Smooth muscle cell of the brain vasculature (primary cell): Measurements from ENCODE around the gene SEMA4D.

ENCODE experiments used
- DNase-seq: peaks from one replicate; pipeline ENCODE4 v3.0.0-alpha.2; 2012; ENCODE audit warnings: low read depth, low spot score

Gene SEMA4D

GRCh38 chr9:89502038-89502601 is 4.2 kb upstream of the SEMA4D start:
- DNase-seq: no peak

GRCh38 chr9:89501311-89501898 is 3.5 kb upstream of the SEMA4D start:
- DNase-seq: no peak

- no peak for DNase-seq
Measured at GRCh38 chr9:89500008-89500407, 2.1 kb upstream of the SEMA4D start.

- no peak for DNase-seq
Measured at GRCh38 chr9:89498852-89499480, 1.1 kb upstream of the SEMA4D start.

GRCh38 chr9:89497257-89497963 is 503 bp downstream of the SEMA4D start:
- no peak for DNase-seq

GRCh38 chr9:89496645-89497256 is 1.2 kb downstream of the SEMA4D start:
- DNase-seq: no peak

GRCh38 chr9:89495824-89496560 is 1.9 kb downstream of the SEMA4D start:
- DNase-seq: no peak

GRCh38 chr9:89494199-89494598 is 3.7 kb downstream of the SEMA4D start:
- DNase-seq: no peak

GRCh38 chr9:89493671-89494070 is 4.2 kb downstream of the SEMA4D start:
- no peak for DNase-seq

GRCh38 chr9:89493181-89493580 is 4.7 kb downstream of the SEMA4D start:
- DNase-seq: no peak

- no peak for DNase-seq
Measured at GRCh38 chr9:89492586-89492985, 5.3 kb downstream of the SEMA4D start.

GRCh38 chr9:89491694-89492093 is 6.2 kb downstream of the SEMA4D start:
- no peak for DNase-seq

- no peak for DNase-seq
Measured at GRCh38 chr9:89489548-89490530, 8.1 kb downstream of the SEMA4D start.

- no peak for DNase-seq
Measured at GRCh38 chr9:89488936-89489335, 9.0 kb downstream of the SEMA4D start.

- DNase-seq: no peak
Measured at GRCh38 chr9:89488131-89488530, 9.8 kb downstream of the SEMA4D start.

GRCh38 chr9:89486681-89487080 is 11.2 kb downstream of the SEMA4D start:
- DNase-seq: no peak

GRCh38 chr9:89484475-89485404 is 13.2 kb downstream of the SEMA4D start:
- no peak for DNase-seq

GRCh38 chr9:89483592-89484474 is 14.1 kb downstream of the SEMA4D start:
- DNase-seq: no peak
